Anterior cingulate cortex (tissue), 58 donors: ENCODE measurements around the gene TNFRSF13B.
"Not testable (repeated sequence)": the region's sequence is repeated elsewhere in the genome, so short reads cannot be mapped to it uniquely, and the experiment has no call there.

Source experiments
- DNase-seq, 58 donors: peaks; one replicate each; lab custom pipeline; 2025; lab: John Stamatoyannopoulos, UW

Gene TNFRSF13B

GRCh38 chr17:17007891-17008290 is 36.0 kb upstream of the TNFRSF13B start:
- DNase-seq, result not testable (repeated sequence)

DNA sequence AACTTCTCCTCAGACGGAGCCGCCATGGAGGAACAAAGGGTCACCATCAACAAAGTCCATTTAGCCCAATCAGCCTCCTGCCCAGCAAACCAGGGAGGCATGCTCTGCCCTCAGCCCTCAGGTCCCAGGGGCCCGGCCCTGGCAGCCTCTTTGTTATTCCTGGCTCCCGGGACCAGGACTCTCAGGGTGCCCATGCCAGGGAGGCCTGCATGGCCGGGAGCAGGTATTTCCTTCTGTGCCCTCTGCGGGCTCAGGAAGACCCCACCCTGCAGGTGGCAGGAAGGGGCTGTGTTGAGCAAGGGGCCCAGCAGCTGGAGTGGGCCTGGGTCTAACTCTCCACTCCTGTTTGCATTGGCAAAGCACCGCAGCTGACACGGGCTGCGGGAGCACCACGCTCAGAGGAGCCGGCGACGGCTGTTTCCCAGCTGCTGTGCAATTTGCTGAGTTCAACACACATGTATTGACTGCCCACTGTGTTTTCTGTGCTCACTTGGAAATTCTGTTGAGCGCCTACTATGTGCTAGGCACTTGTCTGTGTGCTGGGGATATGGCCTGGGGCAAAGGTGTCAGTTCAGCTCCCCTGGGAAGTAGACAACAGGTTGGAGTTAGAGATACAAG is 33.2 kb upstream of the TNFRSF13B start:
- DNase-seq, result not testable (repeated sequence)

GRCh38 chr17:17004251-17004996 is 32.5 kb upstream of the TNFRSF13B start:
- no peak for DNase-seq

GRCh38 chr17:17002731-17003715 is 31.1 kb upstream of the TNFRSF13B start:
- not testable (repeated sequence) for DNase-seq

DNA sequence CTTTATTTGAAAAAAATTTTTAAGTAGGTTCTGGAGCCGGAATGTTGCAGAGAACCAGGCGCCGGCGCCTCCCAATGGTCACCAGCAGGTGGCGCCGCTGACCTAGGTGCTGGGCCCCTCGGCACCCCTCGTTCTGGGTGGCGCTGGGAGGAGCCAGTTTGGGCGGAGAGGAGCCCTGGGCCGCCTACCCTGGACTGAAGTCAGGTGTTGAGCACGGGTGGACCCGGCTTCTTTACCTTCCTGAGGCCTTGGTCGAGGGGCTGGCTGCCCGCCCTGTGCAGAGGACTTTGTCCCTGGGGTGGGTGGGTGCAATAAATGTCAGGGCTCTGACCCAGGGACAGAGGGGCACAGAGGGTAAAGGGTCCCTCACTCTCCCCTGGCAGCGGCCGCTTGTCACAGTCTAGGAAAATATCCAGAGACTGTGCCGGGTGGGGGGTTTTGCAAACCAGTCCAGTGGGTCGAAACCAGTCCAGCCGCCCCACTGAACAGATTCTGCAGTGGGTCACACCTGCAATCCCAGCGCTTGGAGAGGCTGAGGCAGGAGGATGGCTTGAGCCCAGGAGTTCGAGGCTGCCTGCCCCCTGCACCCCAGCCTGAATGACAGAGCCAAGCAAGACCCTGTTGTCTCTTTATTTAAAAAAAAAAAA is 30.1 kb upstream of the TNFRSF13B start:
- DNase-seq, result peak in 52 of 58 donors; percentile 4 to 85 (median 48)

- DNase-seq, result no peak
Measured at GRCh38 chr17:17001076-17001777, 29.3 kb upstream of the TNFRSF13B start.

GRCh38 chr17:16999931-17000625 is 28.2 kb upstream of the TNFRSF13B start:
- DNase-seq, result no peak

- DNase-seq, result peak in 1 of 58 donors; percentile 44
Measured at GRCh38 chr17:16997514-16998429, 25.9 kb upstream of the TNFRSF13B start.

GRCh38 chr17:16996726-16997125 is 24.8 kb upstream of the TNFRSF13B start:
- DNase-seq, result not testable (repeated sequence)

- DNase-seq, result no peak
Measured at GRCh38 chr17:16995930-16996329, 24.0 kb upstream of the TNFRSF13B start.

DNA sequence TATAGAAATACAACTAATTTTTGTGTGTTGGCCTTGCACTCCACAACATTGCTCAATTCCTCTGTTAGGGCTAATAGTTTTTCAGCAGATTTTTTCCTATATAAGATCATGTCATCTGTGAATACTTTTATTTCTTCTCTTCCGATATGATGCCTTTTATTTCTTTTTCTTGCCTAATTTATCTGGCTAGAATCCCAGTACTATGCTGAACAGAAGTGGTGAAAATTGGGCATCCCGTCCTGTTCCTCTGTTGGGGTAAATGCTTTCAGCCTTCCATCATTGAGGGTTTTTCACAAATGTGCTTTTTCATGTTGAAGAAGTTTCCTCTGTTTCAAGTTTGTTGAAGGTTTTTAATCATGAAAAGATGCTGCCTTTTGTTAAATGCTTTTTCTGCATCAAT is 22.7 kb upstream of the TNFRSF13B start:
- no peak for DNase-seq

GRCh38 chr17:16991349-16992009 is 19.6 kb upstream of the TNFRSF13B start:
- peak in 53 of 58 donors; percentile 10 to 89 (median 58) for DNase-seq

GRCh38 chr17:16989953-16990860 is 18.3 kb upstream of the TNFRSF13B start:
- no peak for DNase-seq

DNA sequence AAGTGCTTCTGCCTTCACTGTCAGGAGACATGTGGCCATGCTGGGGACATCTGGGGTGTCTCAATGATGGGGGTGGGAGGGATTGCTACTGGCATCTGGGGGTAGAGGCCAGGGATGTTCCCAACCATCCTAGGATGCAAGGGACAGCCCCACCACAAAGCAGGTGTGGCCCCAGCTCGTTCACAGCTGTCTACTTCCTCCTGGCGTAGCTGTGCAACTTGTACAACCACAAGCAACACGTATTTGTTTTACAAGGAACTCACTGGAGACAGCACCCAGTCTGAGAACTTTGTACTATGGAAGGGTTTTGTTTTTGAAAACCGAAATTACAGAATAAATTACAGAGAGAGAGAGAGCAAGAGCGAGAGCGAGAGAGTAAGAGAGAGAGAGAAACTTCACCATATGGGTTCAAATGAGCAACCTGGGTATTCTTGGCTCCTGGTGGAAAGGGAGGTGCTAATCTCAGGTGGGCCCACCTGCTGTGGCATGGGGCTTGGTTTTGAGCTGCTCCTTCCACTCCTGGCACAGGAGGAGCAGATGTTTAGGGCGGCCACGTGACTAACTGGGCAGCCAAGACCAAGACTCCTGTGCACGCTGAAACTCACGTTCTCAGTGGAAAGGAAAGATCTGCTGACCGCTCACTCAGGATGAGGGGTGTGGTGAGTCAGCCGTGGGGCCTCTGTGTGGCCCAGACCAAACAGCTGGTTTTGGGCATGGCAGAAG is 17.5 kb upstream of the TNFRSF13B start:
- no peak for DNase-seq

GRCh38 chr17:16988749-16989229 is 16.9 kb upstream of the TNFRSF13B start:
- DNase-seq, result peak in 8 of 58 donors; percentile 8 to 48 (median 24)
